GM18508 (cell line): ENCODE results near the gene ITPKC.

Experiments used
- ATAC-seq: cut with Tn5 transposase; IDR thresholded peaks from one replicate; pipeline ENCODE4 v1.9.1; 2021; ENCODE audit warnings: moderate number of reproducible peaks; ENCODE audit not compliant: insufficient read depth, unreplicated experiment

Gene ITPKC

DNA sequence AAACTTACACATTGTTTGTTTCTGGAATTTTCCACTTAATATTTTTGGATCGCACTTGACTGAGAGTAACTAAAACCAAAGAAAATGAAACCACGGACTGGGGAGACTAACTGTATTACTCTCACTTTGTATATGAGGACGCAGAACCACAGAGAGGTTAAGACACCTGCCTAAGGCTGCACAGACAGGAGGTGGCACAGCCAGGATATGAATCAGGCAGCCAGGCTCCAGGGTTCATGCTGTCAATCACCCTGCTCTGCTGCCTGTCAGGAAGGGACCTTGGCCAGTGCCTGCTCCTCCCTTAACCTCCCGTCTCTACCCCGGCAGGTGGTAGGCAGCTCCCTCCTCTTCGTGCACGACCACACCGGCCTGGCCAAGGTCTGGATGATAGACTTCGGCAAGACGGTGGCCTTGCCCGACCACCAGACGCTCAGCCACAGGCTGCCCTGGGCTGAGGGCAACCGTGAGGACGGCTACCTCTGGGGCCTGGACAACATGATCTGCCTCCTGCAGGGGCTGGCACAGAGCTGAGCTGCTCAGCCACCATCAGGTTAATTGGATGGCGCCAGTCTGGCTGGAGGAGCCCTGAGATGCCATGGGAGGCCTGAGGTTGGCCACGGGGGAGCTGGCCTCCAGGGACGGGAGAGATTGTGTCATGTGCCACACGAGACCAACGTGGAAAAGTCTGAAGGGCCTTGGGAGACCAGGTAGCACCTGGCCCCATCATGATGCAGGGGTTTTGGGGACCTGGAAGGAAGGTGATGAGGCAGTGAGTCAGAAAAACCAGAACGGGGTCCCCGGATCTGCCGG is 22.3 kb downstream of the ITPKC start:
- no peak for ATAC-seq

DNA sequence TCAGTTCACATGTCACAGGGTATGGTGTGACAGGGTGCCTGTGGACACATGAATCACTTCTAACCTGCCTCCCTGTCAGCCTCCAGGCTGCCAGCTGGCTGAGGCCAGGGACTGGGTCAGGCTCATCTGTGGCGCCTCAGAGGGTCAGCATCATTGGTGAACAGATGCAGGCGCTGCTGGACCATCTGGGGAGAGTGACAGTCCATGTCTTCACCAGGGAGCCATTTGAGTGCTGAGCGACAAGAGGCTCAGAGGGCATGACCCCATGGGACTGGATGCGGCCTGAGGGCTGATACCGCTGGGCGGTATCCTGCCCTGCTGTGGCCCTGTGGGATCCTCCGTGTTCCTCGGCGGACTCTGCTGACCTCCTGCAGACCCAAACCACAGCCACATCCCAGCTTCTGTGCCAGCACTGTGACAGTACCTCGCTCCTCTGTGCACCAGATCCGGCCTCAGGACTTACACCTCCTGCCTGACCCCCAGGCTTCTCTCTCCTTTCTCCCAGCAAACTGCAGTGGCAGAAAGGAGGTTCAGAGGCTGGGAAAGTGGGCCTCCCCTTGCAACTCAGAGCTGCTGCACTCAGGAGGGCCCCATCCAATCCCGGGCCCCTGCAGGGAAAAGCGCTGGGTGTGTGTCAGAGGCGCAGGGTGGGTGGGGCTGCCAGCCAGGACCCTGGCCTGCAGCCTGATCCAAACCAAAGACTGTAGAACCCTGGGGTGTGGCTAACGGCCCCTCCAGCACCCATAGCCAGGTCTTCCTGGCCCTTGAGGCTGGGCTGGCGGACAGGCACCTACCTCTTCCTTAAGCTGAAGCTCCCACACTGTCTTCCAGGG is 23.2 kb downstream of the ITPKC start:
- no peak for ATAC-seq

DNA sequence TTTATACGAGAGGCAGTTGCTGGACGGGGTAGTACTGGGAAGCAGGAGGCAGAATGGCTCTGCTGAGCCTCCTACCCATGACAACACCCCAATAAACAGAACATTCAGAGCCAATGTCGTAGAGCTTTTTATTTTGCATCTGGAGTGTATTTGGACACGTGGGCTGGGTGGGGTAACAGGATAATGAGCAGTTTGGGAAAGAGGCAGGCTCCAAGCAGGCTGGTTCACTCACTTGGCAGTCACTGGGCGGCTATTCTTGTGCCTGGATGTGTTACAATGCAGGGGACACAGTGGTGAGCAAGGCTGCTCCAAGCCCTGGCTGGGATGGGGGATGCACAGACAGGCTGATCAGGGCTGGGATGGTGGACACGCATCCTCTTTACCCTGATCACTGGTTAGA is 23.8 kb downstream of the ITPKC start:
- no peak for ATAC-seq

DNA sequence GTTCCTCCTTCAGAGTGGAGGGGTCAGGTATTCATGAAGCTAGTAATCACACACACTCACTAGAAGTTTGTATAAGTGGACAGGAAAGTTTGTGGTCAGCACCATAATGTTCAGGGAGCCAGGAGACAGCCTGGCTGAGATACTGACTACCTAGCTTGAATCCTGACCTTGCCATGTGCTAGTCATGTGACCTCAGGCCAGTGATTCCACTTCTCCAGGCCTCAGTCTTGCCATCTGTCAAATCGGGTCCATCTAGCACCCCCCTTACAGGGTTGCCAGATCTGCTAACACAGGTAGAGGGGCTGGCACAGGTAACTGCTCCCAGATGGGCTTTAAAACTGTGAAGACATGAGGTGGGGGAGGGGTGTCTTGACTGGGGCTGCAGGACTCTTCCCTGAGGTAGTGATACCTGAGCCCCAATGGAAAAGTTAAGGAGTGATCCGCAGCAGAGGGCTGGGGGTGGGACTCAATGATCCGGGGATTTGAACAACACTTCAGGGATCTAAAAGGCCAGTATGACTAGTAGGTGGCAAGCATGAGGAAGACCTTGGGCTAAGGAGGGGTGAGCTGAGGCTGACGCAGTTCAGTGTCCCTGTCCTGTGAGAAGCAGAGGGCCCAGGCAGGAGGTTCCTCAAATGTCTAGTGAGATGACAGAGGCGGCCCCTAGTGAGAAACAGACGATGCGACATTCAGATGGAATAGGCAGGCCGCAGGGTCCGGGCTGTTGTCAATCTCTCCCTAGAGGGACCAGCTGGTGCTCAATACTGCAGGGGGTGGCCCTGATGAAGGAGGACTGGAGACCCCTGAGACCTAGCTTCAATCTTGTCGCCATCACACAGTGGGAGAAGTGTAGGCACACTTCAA is 24.8 kb downstream of the ITPKC start:
- no peak for ATAC-seq

DNA sequence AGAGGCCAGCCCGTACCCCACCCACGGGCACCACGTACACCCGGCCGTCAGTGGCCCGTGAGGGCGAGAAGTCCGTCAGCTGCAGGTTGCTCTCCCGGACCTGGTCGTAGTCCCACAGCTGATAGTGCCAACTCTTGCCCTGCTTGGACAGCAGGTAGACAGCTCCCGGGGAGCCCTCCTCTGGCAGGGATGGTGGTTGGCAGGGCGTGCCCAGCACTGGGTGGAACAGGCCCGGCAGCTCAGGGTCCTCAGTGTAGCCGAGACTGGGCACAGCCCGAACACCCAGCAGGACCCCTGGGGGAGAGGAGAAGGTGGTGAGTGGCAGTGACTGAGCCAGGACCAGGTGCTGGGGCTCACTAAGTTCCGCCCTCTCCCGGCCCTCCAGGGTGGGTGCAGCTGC is 25.6 kb downstream of the ITPKC start:
- ATAC-seq = no peak

DNA sequence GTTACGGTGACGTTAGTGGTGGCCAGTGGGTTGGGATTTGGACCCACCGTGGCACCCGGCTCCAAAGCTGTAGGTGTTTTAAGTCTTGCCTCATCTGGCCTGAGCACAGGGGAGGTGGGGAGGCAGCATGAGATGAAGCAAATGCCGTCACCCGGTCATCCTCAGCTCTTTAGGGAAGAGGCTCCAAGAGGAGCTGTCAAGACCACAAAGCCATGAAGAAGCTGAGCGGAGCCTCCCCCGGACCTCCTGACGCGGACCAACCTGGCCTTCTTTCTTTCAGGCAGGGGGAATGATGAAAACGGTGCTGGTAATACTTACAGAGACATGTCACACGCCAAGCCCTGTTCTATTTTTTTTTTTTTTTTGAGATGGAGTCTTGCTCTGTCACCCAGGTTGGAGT is 26.0 kb downstream of the ITPKC start:
- ATAC-seq = no peak

DNA sequence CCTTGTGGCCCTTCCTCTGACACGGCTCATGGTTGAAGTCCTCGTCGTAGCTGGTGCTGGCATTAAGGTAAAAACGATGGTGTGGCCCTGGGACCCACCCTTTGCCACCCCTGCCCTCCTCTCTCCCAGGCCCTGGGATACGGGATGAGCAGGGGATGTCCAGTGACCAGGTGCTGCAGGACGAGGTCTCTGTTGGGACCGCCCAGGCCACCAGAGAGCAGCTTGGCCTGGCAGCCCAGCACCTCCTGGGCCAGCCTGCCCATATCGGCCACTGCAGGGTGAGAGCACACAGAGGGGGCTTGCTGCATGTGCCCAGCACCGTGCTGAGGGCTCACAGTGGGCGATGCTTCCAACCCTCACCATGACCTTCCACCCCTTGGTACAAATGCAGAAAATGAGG is 27.0 kb downstream of the ITPKC start:
- ATAC-seq = no peak

DNA sequence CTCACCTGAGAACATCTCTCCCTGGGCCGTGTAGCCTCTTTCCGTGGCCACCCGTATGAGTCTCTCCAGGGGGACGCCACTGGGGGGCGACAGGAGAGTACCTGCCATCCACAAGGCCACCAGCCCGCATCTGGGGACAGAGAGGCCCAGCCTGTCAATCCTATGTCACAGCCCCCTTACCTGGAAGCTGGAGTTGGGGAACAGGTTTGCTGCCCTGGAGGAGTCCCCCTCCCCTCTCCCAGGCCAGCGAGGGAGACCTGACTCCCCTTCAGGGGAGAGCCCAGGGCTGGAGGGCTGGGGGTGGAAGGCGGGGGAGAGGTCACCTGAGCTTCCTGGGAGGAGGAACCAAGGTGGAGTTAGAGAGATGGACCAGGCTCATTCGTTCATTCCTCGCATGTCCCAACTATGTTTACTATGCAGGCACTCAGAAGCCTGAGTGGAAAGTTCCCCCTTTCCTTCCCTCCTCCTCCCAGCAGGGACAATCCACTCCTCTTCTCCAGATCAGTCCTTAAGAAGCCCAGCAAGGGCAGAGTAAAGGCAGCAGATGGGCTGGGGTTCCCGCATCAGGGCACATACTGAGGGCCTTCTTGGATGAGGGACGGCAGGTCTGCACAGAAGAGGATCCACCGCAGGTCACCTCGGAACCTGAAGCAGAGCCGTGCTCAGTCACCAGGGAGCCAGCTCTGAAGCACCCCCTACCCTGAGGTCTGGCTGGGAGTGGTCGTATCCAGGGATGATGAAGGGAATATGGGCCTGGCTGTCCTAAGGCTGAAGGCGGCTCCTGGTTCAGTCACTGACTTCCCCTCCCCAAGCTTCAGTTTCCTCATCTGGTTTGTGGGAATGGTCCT is 27.9 kb downstream of the ITPKC start:
- no peak for ATAC-seq

DNA sequence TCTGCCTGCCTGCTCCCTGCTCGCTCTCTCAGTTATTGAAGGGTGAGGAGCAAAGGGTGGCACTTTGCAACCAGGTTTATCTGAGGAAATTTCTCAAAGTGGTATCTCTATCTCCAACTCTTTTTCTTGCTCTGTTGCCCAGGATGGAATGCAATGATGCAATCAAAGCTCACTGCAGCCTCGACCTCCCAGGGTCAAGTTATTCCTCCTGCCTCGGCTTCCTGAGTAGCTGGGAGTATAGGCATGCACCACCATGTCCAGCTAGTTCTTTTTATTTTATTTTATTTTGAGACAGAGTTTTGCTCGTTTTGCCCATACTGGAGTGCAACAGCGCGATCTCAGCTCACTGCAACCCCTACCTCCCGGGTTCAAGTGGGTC is 28.5 kb downstream of the ITPKC start:
- ATAC-seq = no peak

- no peak for ATAC-seq
Measured at GRCh38 chr19:40747536-40747935, 30.6 kb downstream of the ITPKC start.

DNA sequence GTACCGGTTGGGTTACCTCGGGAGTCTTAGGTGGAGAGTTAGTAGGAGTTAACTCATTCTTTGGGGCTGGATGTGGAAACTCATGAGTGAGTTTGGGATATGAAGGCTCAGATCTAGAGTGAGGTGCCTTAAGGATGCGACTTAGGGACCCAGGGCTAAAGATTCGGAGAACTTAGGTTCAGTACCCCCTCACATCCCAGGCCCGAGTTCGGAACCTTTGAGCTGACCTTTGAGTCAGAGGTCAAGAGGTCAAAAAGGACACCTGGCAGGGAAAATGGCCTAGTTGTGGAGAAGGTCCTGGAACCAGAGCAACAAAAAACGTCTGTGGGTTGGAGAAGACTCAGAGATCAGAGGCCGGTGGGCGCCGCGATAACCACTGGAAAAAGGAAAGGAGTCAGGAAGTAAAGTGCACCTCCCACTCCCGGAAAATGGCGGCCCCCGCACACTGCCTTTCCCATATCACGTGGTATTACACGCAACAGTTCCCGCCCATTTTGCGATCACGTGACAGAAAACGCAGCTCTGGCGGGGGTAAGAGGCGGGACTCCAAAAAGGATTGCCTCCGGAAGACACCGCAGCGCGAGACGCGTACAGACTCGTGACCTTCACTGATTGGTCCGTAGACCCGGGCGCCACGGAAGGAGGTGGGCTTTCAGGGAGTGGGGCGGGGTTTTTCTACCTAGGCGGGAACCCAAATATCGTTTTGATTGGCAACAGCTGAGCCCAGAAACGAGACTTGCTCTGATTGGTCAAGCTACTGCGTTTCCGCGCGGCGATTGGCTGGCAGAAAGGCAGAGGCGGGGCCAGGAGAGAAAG is 33.4 kb downstream of the ITPKC start, which contains the start of gene ACTMAP:
TSS of gene ACTMAP (minus strand) at position 420 of the 816 bp plus-strand sequence. CDS start 674 bp downstream, outside the sequence.
- peak; percentile 70 for ATAC-seq

GRCh38 chr19:40750874-40751537 is 34.1 kb downstream of the ITPKC start, which contains the start of gene SNRPA:
Gene SNRPA, plus strand, starts transcription at chr19:40751203. Its CDS starts 206 bp downstream, at chr19:40751409.
- peak; percentile 28 for ATAC-seq

GRCh38 chr19:40752257-40752781 is 35.4 kb downstream of the ITPKC start:
- ATAC-seq = no peak

DNA sequence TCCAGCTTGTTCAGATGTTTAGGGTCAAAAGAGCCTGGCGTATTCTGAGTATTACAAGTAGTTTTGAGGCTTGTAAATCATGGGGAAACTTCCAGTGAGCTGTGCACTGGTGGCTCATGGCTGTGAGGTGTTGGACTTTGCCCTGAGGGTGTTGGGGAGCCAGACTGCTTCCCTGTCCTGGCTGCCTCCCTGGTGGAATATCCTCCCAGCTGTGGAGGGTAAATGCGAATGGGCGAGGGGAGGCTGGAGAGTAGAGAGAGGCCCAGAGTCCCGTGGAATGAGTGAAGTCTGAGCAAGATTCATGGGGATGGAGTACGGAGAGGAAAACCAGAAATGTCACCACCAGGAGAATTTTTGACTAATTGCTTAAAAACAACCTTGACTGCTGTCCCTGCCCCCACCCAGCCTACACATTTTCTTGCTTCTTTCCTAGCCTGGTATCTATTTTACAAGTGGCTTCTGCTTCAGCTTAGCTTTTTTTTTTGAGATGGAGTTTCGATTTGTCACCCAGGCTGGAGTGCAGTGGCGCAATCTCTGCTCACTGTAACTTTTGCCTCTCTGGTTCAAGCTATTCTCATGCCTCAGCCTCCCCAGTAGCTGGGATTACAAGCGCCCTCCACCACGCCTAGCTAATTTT is 37.8 kb downstream of the ITPKC start:
- ATAC-seq = no peak

DNA sequence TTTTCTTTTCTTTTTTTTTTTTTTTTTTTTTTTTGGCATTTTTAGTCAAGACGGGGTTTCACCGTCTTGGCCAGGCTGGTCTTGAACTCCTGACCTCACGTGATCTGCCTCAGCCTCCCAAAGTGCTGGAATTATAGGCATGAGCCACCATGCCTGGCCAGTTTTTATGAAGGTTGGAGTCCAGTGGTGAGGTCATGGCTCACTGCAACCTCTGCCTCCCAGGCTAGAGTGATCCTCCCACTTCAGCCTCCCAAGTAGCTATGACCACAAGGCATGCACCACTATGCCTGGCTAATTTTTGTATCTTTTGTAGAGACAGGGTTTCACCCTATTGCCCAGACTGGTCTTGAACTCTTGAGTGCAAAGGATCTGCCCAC is 38.3 kb downstream of the ITPKC start:
- no peak for ATAC-seq

DNA sequence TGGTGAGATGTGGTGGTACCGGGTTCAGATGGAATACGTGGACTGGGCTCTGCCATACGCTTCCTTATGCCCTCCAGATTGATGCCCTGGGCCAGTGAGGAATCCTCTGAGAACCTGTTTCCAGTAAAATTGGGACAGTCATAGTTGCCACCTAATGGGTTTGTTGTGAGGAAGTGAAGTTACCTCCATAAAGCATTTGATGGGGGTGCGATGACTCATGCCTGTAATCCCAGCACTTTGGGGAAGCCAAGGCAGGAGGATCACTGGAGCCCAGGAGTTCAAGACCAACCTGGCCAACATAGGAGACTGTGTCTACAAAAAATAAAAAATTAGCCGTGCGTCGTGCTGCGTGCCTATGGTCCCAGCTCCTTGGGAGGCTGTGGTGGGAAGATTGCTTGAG is 38.9 kb downstream of the ITPKC start:
- ATAC-seq = no peak

- no peak for ATAC-seq
Measured at GRCh38 chr19:40756502-40757110, 39.7 kb downstream of the ITPKC start.
